Sigmoid colon (tissue), 3 donors: Measurements from ENCODE around the gene YPEL5.

Source experiments
- POLR2A ChIP-seq, 2 donors: fragments of 450-650 bp; IDR thresholded peaks; one replicate each; pipeline ENCODE4 v1.6.1; 2016; ENCODE audit warnings: antibody characterized with exemption in 2 of 2, mild to moderate bottlenecking in 2 of 2, moderate library complexity in 2 of 2
- TF ChIP-seq, protein P1 (sequence below), 4 experiments: fragments of 450-650 bp in 3 of 4; fragments of 200-600 bp in 1 of 4; IDR thresholded peaks; one replicate each; pipeline ENCODE4 v1.5.1; 2016 to 2019; ENCODE audit warnings: antibody characterized with exemption in 4 of 4, mild to moderate bottlenecking in 3 of 4, moderate library complexity in 2 of 4

DNA sequence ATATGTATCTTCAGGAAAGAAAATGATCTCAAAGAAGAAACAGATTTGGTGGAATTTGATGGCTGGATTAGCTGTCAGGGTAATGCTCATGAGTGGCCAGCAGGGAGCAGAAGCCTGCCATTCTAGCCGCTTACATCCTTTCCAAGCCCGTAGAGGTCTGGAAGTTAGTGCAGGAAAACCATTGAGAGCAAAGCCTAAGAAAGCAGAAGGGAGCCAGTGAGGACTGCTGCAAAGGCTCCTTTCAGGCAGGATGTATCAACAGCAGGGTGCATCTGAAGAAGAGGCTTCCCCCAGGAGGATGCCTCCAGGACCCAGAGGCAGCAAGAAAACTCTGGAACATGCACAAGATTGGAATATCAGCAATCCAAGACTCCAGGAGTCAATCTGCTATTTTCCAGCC is 61.6 kb downstream of the YPEL5 start:
- no peak for TF ChIP-seq POLR2A (IDR thresholded peaks at IDR 0.05)
- TF ChIP-seq, protein P1, sequence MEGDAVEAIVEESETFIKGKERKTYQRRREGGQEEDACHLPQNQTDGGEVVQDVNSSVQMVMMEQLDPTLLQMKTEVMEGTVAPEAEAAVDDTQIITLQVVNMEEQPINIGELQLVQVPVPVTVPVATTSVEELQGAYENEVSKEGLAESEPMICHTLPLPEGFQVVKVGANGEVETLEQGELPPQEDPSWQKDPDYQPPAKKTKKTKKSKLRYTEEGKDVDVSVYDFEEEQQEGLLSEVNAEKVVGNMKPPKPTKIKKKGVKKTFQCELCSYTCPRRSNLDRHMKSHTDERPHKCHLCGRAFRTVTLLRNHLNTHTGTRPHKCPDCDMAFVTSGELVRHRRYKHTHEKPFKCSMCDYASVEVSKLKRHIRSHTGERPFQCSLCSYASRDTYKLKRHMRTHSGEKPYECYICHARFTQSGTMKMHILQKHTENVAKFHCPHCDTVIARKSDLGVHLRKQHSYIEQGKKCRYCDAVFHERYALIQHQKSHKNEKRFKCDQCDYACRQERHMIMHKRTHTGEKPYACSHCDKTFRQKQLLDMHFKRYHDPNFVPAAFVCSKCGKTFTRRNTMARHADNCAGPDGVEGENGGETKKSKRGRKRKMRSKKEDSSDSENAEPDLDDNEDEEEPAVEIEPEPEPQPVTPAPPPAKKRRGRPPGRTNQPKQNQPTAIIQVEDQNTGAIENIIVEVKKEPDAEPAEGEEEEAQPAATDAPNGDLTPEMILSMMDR (IDR thresholded peaks at IDR 0.05), result peak; percentile 82 to 95 (median 89)
